AG04450 (cell line): ENCODE results near the gene LHFPL3. TPM values are rescaled to one million over a fixed set of nuclear protein-coding genes. Genes with fewer than 3 reads are reported as not detected.

Source experiments
- CTCF ChIA-PET: fragments of 300-600, 350-600 bp; formaldehyde crosslinking; extraction: SDS; loops from one replicate; lab custom pipeline; 2022; ENCODE audit warnings: antibody characterized with exemption, inconsistent platforms; lab: Charles Lee
- POLR2A ChIA-PET: fragments of 350-600 bp; formaldehyde crosslinking; extraction: SDS; loops from one replicate; lab custom pipeline; 2021; ENCODE audit warnings: antibody characterized with exemption, inconsistent platforms; lab: Yijun Ruan, JAX
- DNase-seq: peaks from one replicate; pipeline ENCODE4 v3.0.0-alpha.2; 2011; ENCODE audit warnings: low read depth, low spot score
- H3K27ac ChIP-seq: one replicate; pipeline ENCODE4 v1.5.1; 2012; ENCODE audit warnings: low read depth, low read length, control low read depth
- H3K27me3 ChIP-seq: one replicate; pipeline ENCODE4 v1.6.0; 2012; ENCODE audit warnings: low read length; ENCODE audit not compliant: control insufficient read depth, insufficient read depth
- H3K4me3 ChIP-seq: 2 replicates; pipeline ENCODE4 v1.5.1; 2011; ENCODE audit warnings: mild to moderate bottlenecking, low read depth, low read length, control low read depth
- H3K9me3 ChIP-seq: 2 replicates; pipeline ENCODE4 v1.5.1; 2012; ENCODE audit warnings: low read length; ENCODE audit not compliant: control insufficient read depth, insufficient read depth
- polyA plus RNA-seq: library from polyadenylated mRNA; depleted of rRNA; stranded (reverse); fragments of >200 nt; gene quantifications from 2 replicates; pipeline ENCODE4 v1.2.3, GENCODE V29; 2011; rRNA removed
- small RNA-seq: library from RNA; depleted of rRNA; stranded (forward); fragments of <200 nt; gene quantifications from one replicate; pipeline ENCODE3, GENCODE V24; 2012; ENCODE audit warnings: low read depth; ENCODE audit not compliant: insufficient read length
- TF ChIP-seq, protein P1 (sequence below): IDR thresholded peaks from 2 replicates; pipeline ENCODE4 v1.5.1; 2011; ENCODE audit warnings: low read depth, low read length, control low read depth, inconsistent platforms

The LHFPL3 gene
- polyA plus RNA-seq, 1 experiment, result not detected

- no peak overlapping the region for H3K4me3 ChIP-seq
- no peak for DNase-seq
- no peak overlapping the region for H3K27ac ChIP-seq
- TF ChIP-seq, protein P1, sequence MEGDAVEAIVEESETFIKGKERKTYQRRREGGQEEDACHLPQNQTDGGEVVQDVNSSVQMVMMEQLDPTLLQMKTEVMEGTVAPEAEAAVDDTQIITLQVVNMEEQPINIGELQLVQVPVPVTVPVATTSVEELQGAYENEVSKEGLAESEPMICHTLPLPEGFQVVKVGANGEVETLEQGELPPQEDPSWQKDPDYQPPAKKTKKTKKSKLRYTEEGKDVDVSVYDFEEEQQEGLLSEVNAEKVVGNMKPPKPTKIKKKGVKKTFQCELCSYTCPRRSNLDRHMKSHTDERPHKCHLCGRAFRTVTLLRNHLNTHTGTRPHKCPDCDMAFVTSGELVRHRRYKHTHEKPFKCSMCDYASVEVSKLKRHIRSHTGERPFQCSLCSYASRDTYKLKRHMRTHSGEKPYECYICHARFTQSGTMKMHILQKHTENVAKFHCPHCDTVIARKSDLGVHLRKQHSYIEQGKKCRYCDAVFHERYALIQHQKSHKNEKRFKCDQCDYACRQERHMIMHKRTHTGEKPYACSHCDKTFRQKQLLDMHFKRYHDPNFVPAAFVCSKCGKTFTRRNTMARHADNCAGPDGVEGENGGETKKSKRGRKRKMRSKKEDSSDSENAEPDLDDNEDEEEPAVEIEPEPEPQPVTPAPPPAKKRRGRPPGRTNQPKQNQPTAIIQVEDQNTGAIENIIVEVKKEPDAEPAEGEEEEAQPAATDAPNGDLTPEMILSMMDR, result no peak
- H3K9me3 ChIP-seq, result no peaks in the 10 kb centered on the region
- H3K27me3 ChIP-seq, result no peaks in the 10 kb centered on the region
- CTCF ChIA-PET, result interaction anchor here (1.3 kb wide), 1 partner anchor 30 kb away, joined by 3 read pairs; no protein-coding TSS in a partner anchor
- POLR2A ChIA-PET, result no interaction called here
Measured at GRCh38 chr7:104951546-104951945, 623.1 kb downstream of the LHFPL3 start.

DNA sequence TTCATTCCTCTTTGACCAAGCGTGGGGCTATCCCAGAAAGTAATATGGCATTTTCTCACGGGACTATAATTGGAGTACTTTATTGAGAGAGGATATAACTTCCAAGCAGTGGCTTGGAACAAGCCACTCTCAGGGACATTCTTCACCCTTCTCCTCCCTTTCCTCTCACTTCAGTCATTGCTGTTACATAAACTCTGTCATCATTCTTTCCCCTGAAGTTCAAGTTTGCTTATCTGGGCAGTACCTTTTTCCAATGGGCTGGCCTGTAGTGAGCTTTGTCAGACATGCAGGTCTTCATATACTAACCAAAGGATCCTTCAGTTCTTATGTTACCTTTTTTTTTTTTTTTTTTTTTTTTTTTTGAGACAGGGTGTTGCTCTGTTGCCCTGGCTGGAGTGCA, 626.9 kb downstream of the LHFPL3 start:
- no peak overlapping the region for H3K4me3 ChIP-seq
- H3K9me3 ChIP-seq, result no peaks in the 10 kb centered on the region
- TF ChIP-seq, protein P1, result no peak
- H3K27me3 ChIP-seq, result no peaks in the 10 kb centered on the region
- POLR2A ChIA-PET, result no interaction called here
- DNase-seq, result no peak
- CTCF ChIA-PET, result interaction anchor here (2.8 kb wide), 1 partner anchor 26 kb away, joined by 12 read pairs; no protein-coding TSS in a partner anchor
- H3K27ac ChIP-seq, result no peak overlapping the region

Small RNAs within 50 kb of the gene (small RNA-seq; reads per million reads assigned to genes)
- gene RN7SL8P, result not detected

Other genes with a start within 250 kb of the LHFPL3 start
- 8.5 and 13.8 TPM in 2 replicates for gene ORC5, start 120.6 kb upstream of the LHFPL3 start, polyA plus RNA-seq